Transverse colon (tissue), 4 donors: ENCODE results near the gene USP8. TPM values are rescaled to one million over a fixed set of nuclear protein-coding genes. Genes with fewer than 3 reads are reported as not detected.
"Not testable (repeated sequence)": the region's sequence is repeated elsewhere in the genome, so short reads cannot be mapped to it uniquely, and the experiment has no call there.

Experiments
- DNase-seq: peaks from one replicate; pipeline ENCODE4 v3.0.0-alpha.2; 2019
- H3K27ac ChIP-seq, 4 donors: fragments of 200-600 bp; sonication (generic); 2 replicates each; pipeline ENCODE4 v1.5.1; 2016 to 2018; ENCODE audit warnings: inconsistent platforms in 4 of 4
- H3K27me3 ChIP-seq: fragments of 200-600 bp; sonication (generic); 2 replicates; pipeline ENCODE4 v1.5.1; 2017; ENCODE audit warnings: inconsistent platforms
- H3K36me3 ChIP-seq, 4 donors: fragments of 200-600 bp; sonication (generic); 2 replicates each; pipeline ENCODE4 v1.5.1; 2017 to 2019; ENCODE audit warnings: inconsistent platforms in 4 of 4
- H3K4me1 ChIP-seq, 4 donors: fragments of 200-600 bp; sonication (generic); 2 replicates each; pipeline ENCODE4 v1.5.1; 2017 to 2020; ENCODE audit warnings: inconsistent platforms in 4 of 4
- H3K4me3 ChIP-seq, 4 donors: fragments of 200-600 bp; sonication (generic); 1 replicate in 1 of 4; 2 replicates in 3 of 4; pipeline versions ENCODE4 v1.5.1 to v1.6.1; 2017 to 2019; ENCODE audit warnings: inconsistent platforms in 4 of 4
- H3K9me3 ChIP-seq, 2 donors: fragments of 200-600 bp; sonication (generic); 2 replicates each; pipeline ENCODE4 v1.5.1; 2017 to 2019; ENCODE audit warnings: inconsistent platforms in 2 of 2
- CTCF ChIP-seq, 5 experiments: fragments of 200-600 bp in 3 of 5; fragments of 450-650 bp in 2 of 5; sonication (generic) in 3 of 5; IDR thresholded peaks; 1 replicate in 2 of 5; 2 replicates in 3 of 5; pipeline ENCODE4 v1.5.1; 2016 to 2017; ENCODE audit warnings: antibody characterized with exemption in 5 of 5, inconsistent platforms in 3 of 5, mild to moderate bottlenecking in 2 of 5, moderate library complexity in 1 of 5
- EP300 ChIP-seq: sonication (generic); formaldehyde crosslinking; IDR thresholded peaks from one replicate; pipeline ENCODE4 v1.6.1; 2017; ENCODE audit warnings: antibody characterized with exemption, low read depth
- POLR2A ChIP-seq: fragments of 450-650 bp; IDR thresholded peaks from one replicate; pipeline ENCODE4 v1.6.1; 2016; ENCODE audit warnings: antibody characterized with exemption, mild to moderate bottlenecking, moderate library complexity
- POLR2AphosphoS5 ChIP-seq, 3 donors: sonication (generic); formaldehyde crosslinking; IDR thresholded peaks; one replicate each; pipeline ENCODE4 v1.6.1; 2016; ENCODE audit warnings: antibody characterized with exemption in 3 of 3
- WGBS, 2 donors: methylation state at CpG; one replicate each; pipeline ENCODE4 v1.1.5; 2018; ENCODE audit warnings: low coverage in 1 of 2; 5-methylcytosine and 5-hydroxymethylcytosine counted together
- in situ Hi-C, 4 donors: fragments of 200-750 bp; cut with MboI; loops; one replicate each; pipeline versions ENCODE4 v1.15.0 to v1.15.1; 2017; ENCODE audit warnings: low sequenced_read_pairs in 3 of 4, low pct_ligation_motif_present in 1 of 4, low pct_unique_long_range_greater_than_20kb in 1 of 4
- intact Hi-C: fragments of 100-400 bp; cut with DNase I; formaldehyde crosslinking; loops from one replicate; pipeline ENCODE4 v1.15.1; 2023; ENCODE audit warnings: low total_unique reads
- total RNA-seq, 4 donors: library from RNA; depleted of rRNA; stranded (reverse); fragments of >200 nt; gene quantifications; one replicate each; pipeline ENCODE4 v1.1.0, GENCODE V29; 2016

USP8 gene
- total RNA-seq, 4 donors from 2014 or later = 17.9 to 102 (median 68.9) TPM

- H3K36me3 ChIP-seq = no peaks in the 10 kb centered on the region
- H3K9me3 ChIP-seq = no peaks in the 10 kb centered on the region
- in situ Hi-C loops (no loop called here), intact Hi-C loops (loop anchor here (2.0 kb wide), 1 partner anchor 70 kb away; the partner anchor contains the start of gene GABPB1)
- peak overlapping the region; percentile 90 to 98 (median 96) for H3K27ac ChIP-seq
- H3K27me3 ChIP-seq = no peaks in the 10 kb centered on the region
- 12 to 13% methylated on average over 5 of the region's 5 CpGs for WGBS, 2 donors
- TF ChIP-seq POLR2AphosphoS5 (IDR thresholded peaks at IDR 0.05) (no peak), CTCF (IDR thresholded peaks at IDR 0.05) (no peak), POLR2A (no peak), EP300 (no peak)
- H3K4me3 ChIP-seq = peak overlapping the region; percentile 61 to 97 (median 84)
- H3K4me1 ChIP-seq = peaks cover 8 to 30% (median 20%) of the 10 kb centered on the region in 4 donors
- no peak for DNase-seq
Observed at GRCh38 chr15:50425219-50425618, 1.0 kb downstream of the USP8 start.

DNA sequence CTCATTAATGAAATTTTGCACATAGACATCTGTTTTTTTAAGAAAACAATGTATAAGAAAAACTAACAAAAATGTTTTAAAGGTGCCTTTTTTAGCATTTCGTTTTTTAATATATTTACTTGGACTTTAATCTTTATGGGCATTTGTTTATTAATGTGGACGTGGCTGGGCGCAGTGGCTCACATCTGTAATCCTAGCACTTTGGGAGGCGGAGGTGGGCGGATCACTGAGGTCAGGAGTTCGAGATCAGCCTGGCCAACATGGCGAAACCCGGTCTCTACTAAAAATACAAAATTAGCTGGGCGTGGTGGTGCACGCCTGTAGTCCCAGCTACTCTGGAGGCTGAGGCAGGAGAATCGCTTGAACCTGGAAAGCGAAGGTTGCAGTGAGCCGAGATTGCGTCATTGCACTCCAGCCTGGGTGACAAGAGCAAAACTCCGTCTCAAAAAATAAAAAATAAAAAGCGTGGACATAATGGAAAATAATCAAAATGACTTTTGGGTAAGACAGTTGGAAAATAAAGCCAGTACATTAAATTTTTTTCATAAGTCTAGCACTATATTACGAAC, 1.6 kb downstream of the USP8 start:
- peak overlapping the region in 2 of 4 donors; percentile 90 to 97 for H3K27ac ChIP-seq
- peaks cover 8 to 30% (median 23%) of the 10 kb centered on the region in 4 donors for H3K4me1 ChIP-seq
- in situ Hi-C loops, H3K27me3 ChIP-seq, DNase-seq, H3K9me3 ChIP-seq, H3K36me3 ChIP-seq: not testable (repeated sequence)
- intact Hi-C loops = loop anchor here (2.0 kb wide), 1 partner anchor 71 kb away; the partner anchor contains the start of gene GABPB1
- 75 to 80% methylated on average over 10 to 17 of the region's 17 CpGs for WGBS, 2 donors
- peak overlapping the region in 3 of 4 donors; percentile 78 to 97 (median 91) for H3K4me3 ChIP-seq

DNA sequence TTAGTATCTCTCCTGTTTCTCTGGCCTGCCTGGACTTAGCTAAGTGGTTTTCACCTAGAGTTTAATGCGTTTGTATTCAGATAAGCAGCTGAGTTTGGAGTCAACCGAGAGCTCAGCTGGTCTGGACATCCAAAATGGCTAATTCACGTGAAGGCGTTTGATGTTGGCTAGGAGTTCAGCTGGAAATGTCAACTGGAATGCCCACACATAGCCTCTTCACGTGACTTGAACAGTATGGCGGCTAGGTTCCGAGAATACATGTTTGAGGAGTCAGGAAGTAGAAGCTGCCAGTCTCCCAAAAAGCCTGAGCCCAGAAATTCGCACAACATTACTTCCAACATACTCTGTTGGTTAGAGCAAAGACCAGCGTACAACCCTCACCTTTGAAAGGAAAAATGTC, 2.2 kb downstream of the USP8 start:
- intact Hi-C loops (no loop called here), in situ Hi-C loops (no loop called here)
- H3K36me3 ChIP-seq = no peaks in the 10 kb centered on the region
- H3K27ac ChIP-seq = no peak overlapping the region
- H3K4me3 ChIP-seq = no peak overlapping the region
- H3K9me3 ChIP-seq = no peaks in the 10 kb centered on the region
- WGBS, 2 donors = 93 to 98% methylated on average over 8 to 9 of the region's 9 CpGs
- DNase-seq = no peak
- peaks cover 8 to 30% (median 23%) of the 10 kb centered on the region in 4 donors for H3K4me1 ChIP-seq
- no peak for TF ChIP-seq CTCF (IDR thresholded peaks at IDR 0.05)
- TF ChIP-seq POLR2AphosphoS5 (IDR thresholded peaks at IDR 0.05) = no peak
- TF ChIP-seq EP300 = no peak
- TF ChIP-seq POLR2A = no peak
- H3K27me3 ChIP-seq = no peaks in the 10 kb centered on the region

DNA sequence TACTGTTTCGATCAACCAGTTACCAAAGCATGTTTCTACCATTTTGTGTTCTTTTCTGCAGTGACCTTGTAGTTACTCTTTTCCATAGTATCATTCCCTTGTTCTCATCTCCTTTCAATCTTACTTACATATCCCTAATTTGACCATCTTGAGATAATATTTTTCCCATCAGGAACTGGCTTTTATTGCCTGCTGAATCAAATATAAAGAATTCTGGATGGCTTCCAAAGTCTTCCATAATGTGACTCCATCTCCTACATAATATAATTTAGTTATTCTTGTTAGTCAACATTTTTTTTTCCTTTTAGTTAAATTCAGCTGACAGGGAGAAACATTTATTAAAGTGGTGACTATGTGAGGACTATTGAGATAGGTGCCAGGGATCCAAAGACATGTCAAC, 7.0 kb downstream of the USP8 start:
- TF ChIP-seq POLR2A = no peak
- TF ChIP-seq EP300 = no peak
- TF ChIP-seq POLR2AphosphoS5 (IDR thresholded peaks at IDR 0.05) = no peak
- no peak for TF ChIP-seq CTCF (IDR thresholded peaks at IDR 0.05)
- 95 to 100% methylated on average over 1 of the region's 1 CpG for WGBS, 2 donors
- DNase-seq = no peak
- in situ Hi-C loops (no loop called here), intact Hi-C loops (no loop called here)
- Histone ChIP-seq H3K9me3 (no peaks in the 10 kb centered on the region), H3K4me1 (peaks cover 0 to 25% (median 8%) of the 10 kb centered on the region in 4 donors), H3K36me3 (no peaks in the 10 kb centered on the region), H3K4me3 (no peak overlapping the region), H3K27me3 (no peaks in the 10 kb centered on the region), H3K27ac (no peak overlapping the region)

- peaks cover 0 to 23% (median 4%) of the 10 kb centered on the region in 4 donors for H3K4me1 ChIP-seq
- intact Hi-C loops = no loop called here
- no peaks in the 10 kb centered on the region for H3K27me3 ChIP-seq
- no peak for DNase-seq
- in situ Hi-C loops = no loop called here
- no peak overlapping the region for H3K27ac ChIP-seq
- WGBS, 2 donors = 92% methylated on average over 2 of the region's 2 CpGs; no CpG with 5 or more reads in 1 of the 2 donors
- TF ChIP-seq EP300 (no peak), CTCF (IDR thresholded peaks at IDR 0.05) (no peak), POLR2AphosphoS5 (IDR thresholded peaks at IDR 0.05) (no peak), POLR2A (no peak)
- H3K36me3 ChIP-seq = no peaks in the 10 kb centered on the region
- no peak overlapping the region for H3K4me3 ChIP-seq
- H3K9me3 ChIP-seq = no peaks in the 10 kb centered on the region
Observed at GRCh38 chr15:50432230-50432629, 8.0 kb downstream of the USP8 start.
